Mucosa of gallbladder (tissue), 1 donor: Measurements from ENCODE around the gene ITGAX. TPM values are rescaled to one million over a fixed set of nuclear protein-coding genes. Genes with fewer than 3 reads are reported as not detected.

ENCODE experiments used
- DNase-seq: peaks from one replicate; pipeline ENCODE4 v3.0.0-alpha.2; 2020; ENCODE audit warnings: low spot score
- total RNA-seq: library from RNA; stranded (reverse); gene quantifications from one replicate; pipeline ENCODE4 v1.2.1, GENCODE V29; 2021
- donor health status: DM: no; HTN: no; CAD: no.

ITGAX gene
- total RNA-seq, 1 donor from 2014 or later, result 16.1 TPM

GRCh38 chr16:31373235-31373634 is 18.3 kb downstream of the ITGAX start:
- no peak for DNase-seq

GRCh38 chr16:31375231-31375630 is 20.3 kb downstream of the ITGAX start:
- no peak for DNase-seq

- DNase-seq, result no peak
Measured at GRCh38 chr16:31376705-31377104, 21.7 kb downstream of the ITGAX start.

GRCh38 chr16:31377210-31377903 is 22.4 kb downstream of the ITGAX start:
- no peak for DNase-seq

GRCh38 chr16:31380201-31380600 is 25.2 kb downstream of the ITGAX start:
- DNase-seq, result no peak

GRCh38 chr16:31382485-31383161 is 27.6 kb downstream of the ITGAX start:
- DNase-seq, result peak; percentile 65

- DNase-seq, result peak; percentile 16
Measured at GRCh38 chr16:31385680-31386079, 30.7 kb downstream of the ITGAX start.

GRCh38 chr16:31386157-31386984 is 31.4 kb downstream of the ITGAX start:
- no peak for DNase-seq

- no peak for DNase-seq
Measured at GRCh38 chr16:31388535-31388934, 33.6 kb downstream of the ITGAX start.

- no peak for DNase-seq
Measured at GRCh38 chr16:31390504-31391041, 35.6 kb downstream of the ITGAX start.

GRCh38 chr16:31393056-31393455 is 38.1 kb downstream of the ITGAX start, which contains the start of gene ITGAD:
TSS of gene ITGAD (plus strand) at chr16:31393335. CDS start at chr16:31393361, 26 bp downstream.
- DNase-seq, result no peak

- peak; percentile 36 for DNase-seq
Measured at GRCh38 chr16:31395647-31396046, 40.7 kb downstream of the ITGAX start.

GRCh38 chr16:31397096-31397660 is 42.2 kb downstream of the ITGAX start:
- no peak for DNase-seq

GRCh38 chr16:31397701-31398100 is 42.7 kb downstream of the ITGAX start:
- no peak for DNase-seq

GRCh38 chr16:31400191-31400590 is 45.2 kb downstream of the ITGAX start:
- DNase-seq, result no peak

- DNase-seq, result no peak
Measured at GRCh38 chr16:31401436-31401835, 46.5 kb downstream of the ITGAX start.

- no peak for DNase-seq
Measured at GRCh38 chr16:31402687-31403086, 47.7 kb downstream of the ITGAX start.

- no peak for DNase-seq
Measured at GRCh38 chr16:31403590-31404352, 48.8 kb downstream of the ITGAX start.

GRCh38 chr16:31404353-31405064 is 49.5 kb downstream of the ITGAX start:
- no peak for DNase-seq

- DNase-seq, result no peak
Measured at GRCh38 chr16:31407406-31407805, 52.4 kb downstream of the ITGAX start.
